Left ventricle myocardium superior (tissue), 1 donor: ENCODE measurements around the gene ST13. TPM values are rescaled to one million over a fixed set of nuclear protein-coding genes. Genes with fewer than 3 reads are reported as not detected.
"Not testable (repeated sequence)": the region's sequence is repeated elsewhere in the genome, so short reads cannot be mapped to it uniquely, and the experiment has no call there.

ENCODE experiments used
- ATAC-seq: fragments of 200-7000 bp; cut with Tn5 transposase; one replicate; pipeline ENCODE4 v1.9.1; 2020; ENCODE audit warnings: mild to moderate bottlenecking, moderate library complexity
- DNase-seq: peaks from one replicate; pipeline ENCODE4 v3.0.0-alpha.2; 2020
- intact Hi-C: fragments of 100-400 bp; cut with micrococcal nuclease; formaldehyde crosslinking; loops from one replicate; pipeline ENCODE4 v1.11.0; 2022
- long read RNA-seq: library from polyadenylated mRNA; unstranded; transcript quantifications from one replicate; pipeline ENCODE4 v2.0.0, GENCODE V29; 2021
- total RNA-seq: library from RNA; stranded (reverse); fragmentation: NEBNext Ultra II Directional; extraction: Animal tissue kit (Norgen Biotek cat#: 25700); gene quantifications from one replicate; pipeline ENCODE4 v1.2.1, GENCODE V29; 2021
- donor health status: DM: no; HTN: yes; CAD: no; lungs with severe emphysema.

ST13 gene
- 222 TPM for total RNA-seq
- long read RNA-seq, transcript ST13-201 (12 exons, 3,595 nt): major isoform, 297 of 344 reads
- long read RNA-seq, partial matches to known transcripts: 34 of 344 reads
- long read RNA-seq, other reads (novel, unspliced or antisense): 13 of 344 reads

GRCh38 chr22:40856513-40857308 lies at the start of gene ST13, which contains the start of gene XPNPEP3:
Gene ST13, minus strand, starts transcription at chr22:40856639. Its CDS starts 99 bp downstream, at chr22:40856540.
Gene XPNPEP3, plus strand, starts transcription at chr22:40857148. Its CDS starts 34 bp downstream, at chr22:40857182.
- peak; percentile 98 for ATAC-seq
- peak; percentile 98 for DNase-seq
- intact Hi-C loops: no loop called here

DNA sequence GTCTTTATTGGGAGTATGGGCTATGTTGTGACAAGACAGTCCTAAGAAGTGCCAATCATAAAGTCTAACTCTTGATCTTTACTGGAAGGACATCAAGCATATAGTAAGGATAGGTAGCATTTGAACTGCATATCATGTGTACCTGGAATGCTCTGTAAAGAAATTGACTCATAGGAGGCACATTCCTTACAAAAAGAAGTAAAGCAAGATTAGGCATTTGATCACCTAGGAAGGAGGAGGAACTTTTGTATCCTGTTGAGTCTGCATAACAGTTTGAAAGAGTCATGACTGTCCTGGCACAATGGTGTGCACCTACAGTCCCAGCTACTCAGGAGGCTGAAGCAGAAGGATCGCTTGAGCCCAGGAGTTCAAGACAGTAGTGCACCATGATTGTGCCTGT lies 47.7 kb upstream of the ST13 start:
- DNase-seq (no peak), ATAC-seq (no peak)
- intact Hi-C loops: no loop called here

DNA sequence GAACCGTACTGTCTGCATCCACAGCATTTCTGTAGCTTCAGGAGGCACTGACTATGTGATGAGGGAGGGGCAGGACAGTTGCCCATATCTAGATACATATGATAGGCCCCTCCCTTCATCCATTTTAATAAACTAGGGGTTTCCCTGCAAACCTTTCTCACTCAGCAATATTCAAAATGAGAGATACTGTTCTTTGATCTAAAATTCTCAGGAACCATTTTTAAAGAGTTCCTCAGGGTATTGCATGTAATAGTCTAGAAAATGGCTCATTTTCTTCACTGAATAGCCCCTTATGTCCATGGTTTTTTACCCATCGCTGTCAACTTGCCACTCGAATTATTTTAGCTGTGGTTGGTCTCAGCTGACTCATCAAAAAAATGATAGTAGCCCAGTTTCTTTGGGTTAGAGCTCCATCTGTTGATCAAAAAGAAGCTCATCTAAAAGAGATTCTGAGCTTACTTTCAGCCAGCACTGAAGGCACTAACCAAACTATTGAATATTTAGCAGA lies 42.5 kb upstream of the ST13 start:
- intact Hi-C loops: no loop called here
- DNase-seq: no peak
- ATAC-seq: peak; percentile 22

- intact Hi-C loops: no loop called here
- no peak for DNase-seq
- peak; percentile 87 for ATAC-seq
Measured at GRCh38 chr22:40894417-40894816, 38.0 kb upstream of the ST13 start.

DNA sequence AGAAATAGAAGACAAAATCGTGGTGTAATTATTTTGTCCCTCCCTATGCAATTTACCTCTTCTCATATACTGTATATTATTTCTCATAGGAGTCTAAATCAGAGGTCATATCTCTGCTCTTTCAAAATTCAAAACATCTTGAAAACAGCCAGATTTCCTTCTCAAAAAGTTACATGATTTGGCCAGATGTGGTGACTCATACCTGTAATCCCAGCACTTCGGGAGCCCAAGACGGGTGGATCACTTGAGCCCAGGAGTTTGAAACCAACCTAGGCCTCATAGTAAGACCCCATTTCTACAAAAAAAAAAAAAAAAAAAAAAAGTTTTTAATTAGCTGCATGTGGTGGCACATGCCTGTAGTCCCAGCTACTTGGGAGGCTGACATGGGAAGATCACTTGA lies 34.4 kb upstream of the ST13 start:
- ATAC-seq (no peak), DNase-seq (no peak)
- intact Hi-C loops: no loop called here

DNA sequence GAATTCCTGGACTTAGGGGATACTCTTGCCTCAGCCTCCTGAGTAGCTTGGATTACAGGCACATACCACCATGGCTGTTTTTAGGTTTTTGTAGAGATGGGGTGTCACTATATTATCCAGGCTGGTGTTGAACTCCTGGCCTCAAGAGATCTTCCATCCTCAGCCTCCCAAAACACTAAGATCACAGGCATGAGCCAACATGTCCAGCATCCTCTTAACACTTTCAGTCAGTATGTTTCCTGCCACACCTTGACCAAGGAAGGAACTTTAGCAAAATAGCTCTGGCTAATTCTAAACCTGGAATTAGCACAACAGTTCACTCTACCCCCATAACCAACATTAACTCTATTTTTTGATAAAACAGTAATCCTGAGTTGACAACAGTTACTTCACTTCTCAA lies 32.7 kb upstream of the ST13 start:
- intact Hi-C loops: no loop called here
- ATAC-seq (no peak), DNase-seq (no peak)

DNA sequence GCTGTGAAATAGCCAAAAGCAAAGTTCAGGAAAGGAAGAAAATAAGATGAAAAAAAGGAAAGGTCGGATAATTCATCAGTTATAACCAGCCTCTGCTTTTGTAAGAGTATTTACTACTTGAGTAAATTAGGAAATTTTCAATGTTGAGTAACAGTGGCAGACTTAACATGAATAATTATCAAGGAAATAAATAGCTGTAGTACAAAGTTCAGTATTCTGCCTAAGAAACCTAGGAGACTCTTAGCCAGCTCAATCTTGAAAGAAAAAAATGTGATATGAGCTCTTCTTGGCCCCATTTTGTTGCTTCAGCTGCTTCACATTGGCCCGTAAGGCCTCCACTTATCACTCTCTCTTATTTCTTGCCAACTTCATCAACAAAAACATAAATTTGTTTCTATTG lies 22.5 kb upstream of the ST13 start:
- intact Hi-C loops: no loop called here
- ATAC-seq (no peak), DNase-seq (no peak)

DNA sequence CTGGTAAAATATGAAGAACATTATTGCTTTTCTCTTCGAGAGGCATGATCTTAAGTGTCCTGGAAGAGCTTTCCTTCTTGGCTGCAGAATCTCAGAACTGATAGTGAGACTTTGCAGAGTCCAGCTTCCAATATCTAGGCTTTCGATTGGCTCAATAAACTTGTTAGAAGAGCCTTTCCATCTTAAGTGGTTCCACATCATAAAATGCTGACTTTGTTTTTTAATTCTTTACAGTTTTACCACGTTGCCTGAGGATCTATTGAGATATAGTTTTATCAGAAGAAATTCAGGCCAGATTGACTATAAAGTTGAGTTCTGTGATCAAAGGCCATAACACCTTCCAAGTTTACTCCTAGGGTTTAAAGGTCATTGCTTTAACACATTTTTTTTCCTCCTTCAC lies 21.0 kb upstream of the ST13 start:
- ATAC-seq: no peak
- no peak for DNase-seq
- intact Hi-C loops: no loop called here

- no peak for ATAC-seq
- DNase-seq: no peak
- intact Hi-C loops: no loop called here
Measured at GRCh38 chr22:40876907-40877306, 20.5 kb upstream of the ST13 start.

GRCh38 chr22:40875111-40875510 lies 18.7 kb upstream of the ST13 start:
- intact Hi-C loops: no loop called here

GRCh38 chr22:40874016-40874415 lies 17.6 kb upstream of the ST13 start:
- ATAC-seq: no peak
- intact Hi-C loops: no loop called here

More at GRCh38 chr22:40875111-40875510, 18.7 kb upstream of the ST13 start:
- ATAC-seq (no peak), DNase-seq (no peak)

DNA sequence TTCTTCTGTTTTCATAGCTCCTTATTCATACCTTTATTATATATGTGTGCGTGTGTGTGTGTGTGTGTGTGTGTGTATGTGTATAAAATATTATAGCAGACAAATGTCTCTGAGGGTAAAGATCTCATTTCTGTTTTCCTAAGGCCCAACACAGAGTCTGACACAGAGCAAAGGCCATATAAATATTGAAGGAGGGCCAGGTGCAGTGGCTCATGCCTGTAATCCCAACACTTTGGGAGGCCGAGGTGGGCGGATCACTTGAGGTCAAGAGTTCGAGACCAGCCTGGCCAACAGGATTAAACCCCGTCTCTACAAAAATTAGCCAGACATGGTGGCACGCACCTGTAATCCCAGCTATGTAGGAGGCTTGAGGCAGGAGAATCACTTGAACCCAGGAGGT lies 11.9 kb upstream of the ST13 start:
- intact Hi-C loops, ATAC-seq, DNase-seq: not testable (repeated sequence)

More at GRCh38 chr22:40874016-40874415, 17.6 kb upstream of the ST13 start:
- DNase-seq: no peak

DNA sequence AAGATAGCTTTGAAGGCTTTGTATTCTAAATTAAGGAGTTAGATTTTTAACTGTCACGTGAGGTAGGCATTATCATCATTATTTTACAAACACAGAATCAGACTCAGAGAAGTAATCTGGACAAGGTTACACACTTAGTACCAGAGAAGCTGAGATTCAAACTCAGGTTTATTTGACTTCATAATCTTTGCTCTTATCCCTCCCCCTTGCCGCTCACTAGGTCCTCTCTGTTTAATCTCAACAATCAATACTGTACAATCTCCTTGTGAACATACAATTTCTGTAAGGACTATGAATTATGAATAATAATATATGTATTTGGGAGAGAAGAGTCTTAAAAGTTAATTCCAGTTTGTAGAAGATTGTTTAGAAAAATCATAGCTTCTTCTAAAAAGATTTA lies 10.7 kb upstream of the ST13 start:
- intact Hi-C loops: no loop called here
- DNase-seq (no peak), ATAC-seq (no peak)

- DNase-seq (no peak), ATAC-seq (no peak)
- intact Hi-C loops: no loop called here
Measured at GRCh38 chr22:40862537-40862936, 6.1 kb upstream of the ST13 start.

DNA sequence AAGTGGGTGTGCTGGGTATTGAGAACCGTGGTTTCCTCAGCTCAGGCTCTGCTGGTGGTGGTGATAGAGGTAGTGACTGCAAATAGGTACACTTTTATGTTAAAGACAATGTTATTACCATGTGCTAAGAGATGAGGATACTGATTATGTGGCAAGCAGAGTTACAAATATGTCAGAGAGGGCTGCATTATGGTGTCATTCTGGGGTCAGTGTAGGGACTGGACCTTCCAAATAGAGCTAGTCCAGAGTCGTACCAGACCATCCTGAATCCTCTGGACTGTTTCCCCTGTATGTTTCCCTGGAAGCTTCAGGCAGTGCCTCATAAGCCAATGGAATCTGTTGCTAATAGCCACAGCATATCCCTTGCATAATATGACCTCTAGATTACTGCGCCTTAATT lies 5.6 kb upstream of the ST13 start, which contains the start of gene DNAJB7:
Gene DNAJB7 (minus strand): TSS at position 101 of the 400 bp plus-strand sequence. CDS start 119 bp downstream, outside the sequence.
- no peak for ATAC-seq
- DNase-seq: no peak
- intact Hi-C loops: no loop called here

GRCh38 chr22:40857309-40857855 lies 943 bp upstream of the ST13 start:
- DNase-seq (no peak), ATAC-seq (no peak)
- intact Hi-C loops: no loop called here

- DNase-seq: no peak
- intact Hi-C loops: no loop called here
- peak; percentile 43 for ATAC-seq
Measured at GRCh38 chr22:40855979-40856512, 393 bp downstream of the ST13 start.

GRCh38 chr22:40855071-40855978 lies 1.1 kb downstream of the ST13 start:
- intact Hi-C loops: no loop called here
- no peak for DNase-seq
- no peak for ATAC-seq

GRCh38 chr22:40853961-40854360 lies 2.5 kb downstream of the ST13 start:
- intact Hi-C loops: no loop called here
- ATAC-seq (no peak), DNase-seq (no peak)
